ENCODE measurements around the gene PDAP1.
A peak's percentile ranks its signal among the peaks of the same experiment; 100 is the strongest.
"Not testable (repeated sequence)": the region's sequence is repeated elsewhere in the genome, so short reads cannot be mapped to it uniquely, and the experiment has no call there.

The PDAP1 gene

GRCh38 chr7:99440195-99440594, 31.8 kb upstream of the PDAP1 start:
- Mint-ChIP-seq H3K27me3 (no peaks in the 10 kb centered on the region), H3K4me3 (peak overlapping the region; percentile 99), H3K36me3 (ENCODE audit: insufficient read depth) (peaks cover 24% of the 10 kb centered on the region), H3K9me3 (no peaks in the 10 kb centered on the region), H3K27ac (ENCODE audit: low read depth) (peak overlapping the region; percentile 98), H3K4me1 (peaks cover 41% of the 10 kb centered on the region)
- ATAC-seq (replicated peaks; ENCODE audit: extremely low read depth, poor library complexity, severe bottlenecking) (no peak), DNase-seq (ENCODE audit: low spot score in 2 of 2) (no peak)

GRCh38 chr7:99438573-99439480, 30.4 kb upstream of the PDAP1 start, which contains the start of the genes CPSF4 and PTCD1:
CPSF4 (plus strand) TSS chr7:99438943; CDS start chr7:99439083, 140 bp downstream.
PTCD1 (minus strand) TSS chr7:99438798; CDS start chr7:99435242, 3,556 bp downstream.
- no peaks in the 10 kb centered on the region for H3K9me3 Mint-ChIP-seq
- H3K27me3 Mint-ChIP-seq, result no peaks in the 10 kb centered on the region
- H3K4me3 Mint-ChIP-seq, result peak within 1 kb of the TSS; percentile 99
- DNase-seq (ENCODE audit: low spot score in 2 of 2), result peak; percentile 74 to 76
- H3K27ac Mint-ChIP-seq (ENCODE audit: low read depth), result peak within 1 kb of the TSS; percentile 98
- peaks cover 18% of the 10 kb centered on the region for H3K36me3 Mint-ChIP-seq (ENCODE audit: insufficient read depth)
- peak; percentile 76 for ATAC-seq (replicated peaks; ENCODE audit: extremely low read depth, poor library complexity, severe bottlenecking)
- peaks cover 41% of the 10 kb centered on the region for H3K4me1 Mint-ChIP-seq

GRCh38 chr7:99437946-99438572, 29.7 kb upstream of the PDAP1 start:
- no peak for DNase-seq (ENCODE audit: low spot score in 2 of 2)
- H3K36me3 Mint-ChIP-seq (ENCODE audit: insufficient read depth), result peaks cover 18% of the 10 kb centered on the region
- peak overlapping the region; percentile 98 for H3K27ac Mint-ChIP-seq (ENCODE audit: low read depth)
- ATAC-seq (replicated peaks; ENCODE audit: extremely low read depth, poor library complexity, severe bottlenecking), result peak; percentile 55
- no peaks in the 10 kb centered on the region for H3K27me3 Mint-ChIP-seq
- H3K9me3 Mint-ChIP-seq, result no peaks in the 10 kb centered on the region
- peak overlapping the region; percentile 99 for H3K4me3 Mint-ChIP-seq
- peaks cover 37% of the 10 kb centered on the region for H3K4me1 Mint-ChIP-seq

- peaks cover 12% of the 10 kb centered on the region for H3K36me3 Mint-ChIP-seq (ENCODE audit: insufficient read depth)
- H3K4me3 Mint-ChIP-seq, result no peak overlapping the region
- ATAC-seq (replicated peaks; ENCODE audit: extremely low read depth, poor library complexity, severe bottlenecking) (no peak), DNase-seq (ENCODE audit: low spot score in 2 of 2) (no peak)
- no peaks in the 10 kb centered on the region for H3K4me1 Mint-ChIP-seq
- no peaks in the 10 kb centered on the region for H3K9me3 Mint-ChIP-seq
- H3K27ac Mint-ChIP-seq (ENCODE audit: low read depth), result no peak overlapping the region
- no peaks in the 10 kb centered on the region for H3K27me3 Mint-ChIP-seq
These were observed 24.8 kb upstream of the PDAP1 start for GRCh38 chr7:99433158-99433557.

- H3K36me3 Mint-ChIP-seq (ENCODE audit: insufficient read depth), result peaks cover 16% of the 10 kb centered on the region
- not testable (repeated sequence) for H3K9me3 Mint-ChIP-seq; ATAC-seq (replicated peaks; ENCODE audit: extremely low read depth, poor library complexity, severe bottlenecking); H3K27me3 Mint-ChIP-seq; H3K27ac Mint-ChIP-seq (ENCODE audit: low read depth); H3K4me3 Mint-ChIP-seq; DNase-seq (ENCODE audit: low spot score in 2 of 2); H3K4me1 Mint-ChIP-seq
These were observed 23.6 kb upstream of the PDAP1 start for GRCh38 chr7:99431756-99432540.

GRCh38 chr7:99429756-99430155, 21.4 kb upstream of the PDAP1 start:
- Mint-ChIP-seq H3K9me3 (no peaks in the 10 kb centered on the region), H3K4me3 (no peak overlapping the region), H3K27me3 (no peaks in the 10 kb centered on the region), H3K4me1 (no peaks in the 10 kb centered on the region), H3K27ac (ENCODE audit: low read depth) (no peak overlapping the region), H3K36me3 (ENCODE audit: insufficient read depth) (peaks cover 18% of the 10 kb centered on the region)
- ATAC-seq (replicated peaks; ENCODE audit: extremely low read depth, poor library complexity, severe bottlenecking), result no peak
- no peak for DNase-seq (ENCODE audit: low spot score in 2 of 2)

- ATAC-seq (replicated peaks; ENCODE audit: extremely low read depth, poor library complexity, severe bottlenecking) (no peak), DNase-seq (ENCODE audit: low spot score in 2 of 2) (no peak)
- Mint-ChIP-seq H3K4me3 (no peak overlapping the region), H3K4me1 (no peaks in the 10 kb centered on the region), H3K27ac (ENCODE audit: low read depth) (no peak overlapping the region), H3K27me3 (no peaks in the 10 kb centered on the region), H3K9me3 (no peaks in the 10 kb centered on the region), H3K36me3 (ENCODE audit: insufficient read depth) (peaks cover 18% of the 10 kb centered on the region)
These were observed 20.7 kb upstream of the PDAP1 start for GRCh38 chr7:99428972-99429566.

- H3K27me3 Mint-ChIP-seq, result no peaks in the 10 kb centered on the region
- no peaks in the 10 kb centered on the region for H3K4me1 Mint-ChIP-seq
- DNase-seq (ENCODE audit: low spot score in 2 of 2) (no peak), ATAC-seq (replicated peaks; ENCODE audit: extremely low read depth, poor library complexity, severe bottlenecking) (no peak)
- H3K4me3 Mint-ChIP-seq, result no peak overlapping the region
- H3K9me3 Mint-ChIP-seq, result no peaks in the 10 kb centered on the region
- peaks cover 16% of the 10 kb centered on the region for H3K36me3 Mint-ChIP-seq (ENCODE audit: insufficient read depth)
- no peak overlapping the region for H3K27ac Mint-ChIP-seq (ENCODE audit: low read depth)
These were observed 16.7 kb upstream of the PDAP1 start for GRCh38 chr7:99424932-99425730.

DNA sequence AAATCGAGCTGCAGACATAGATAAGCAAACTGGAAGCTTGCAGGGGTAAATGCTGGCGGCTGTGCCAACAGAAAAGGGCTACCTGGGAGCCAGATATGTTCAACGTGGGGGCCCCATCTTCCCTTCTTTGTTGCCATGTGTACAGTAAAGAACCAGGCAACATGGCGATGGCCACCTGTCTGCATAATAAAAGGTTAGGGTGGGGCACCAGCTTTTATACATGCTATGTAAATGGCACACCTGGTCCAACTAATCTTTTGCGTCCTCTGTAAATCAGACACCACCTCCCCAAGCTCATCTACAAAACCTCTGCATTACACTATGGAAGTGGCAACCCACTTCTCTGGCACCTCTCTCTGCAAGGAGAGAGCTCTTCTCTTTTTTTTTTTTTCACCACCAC, 14.2 kb upstream of the PDAP1 start:
- Mint-ChIP-seq H3K4me1 (no peaks in the 10 kb centered on the region), H3K4me3 (no peak overlapping the region), H3K27me3 (no peaks in the 10 kb centered on the region), H3K9me3 (no peaks in the 10 kb centered on the region), H3K36me3 (ENCODE audit: insufficient read depth) (peaks cover 33% of the 10 kb centered on the region), H3K27ac (ENCODE audit: low read depth) (no peak overlapping the region)
- no peak for ATAC-seq (replicated peaks; ENCODE audit: extremely low read depth, poor library complexity, severe bottlenecking)
- DNase-seq (ENCODE audit: low spot score in 2 of 2), result no peak

GRCh38 chr7:99422186-99422585, 13.8 kb upstream of the PDAP1 start:
- ATAC-seq (replicated peaks; ENCODE audit: extremely low read depth, poor library complexity, severe bottlenecking), result no peak
- no peaks in the 10 kb centered on the region for H3K9me3 Mint-ChIP-seq

DNA sequence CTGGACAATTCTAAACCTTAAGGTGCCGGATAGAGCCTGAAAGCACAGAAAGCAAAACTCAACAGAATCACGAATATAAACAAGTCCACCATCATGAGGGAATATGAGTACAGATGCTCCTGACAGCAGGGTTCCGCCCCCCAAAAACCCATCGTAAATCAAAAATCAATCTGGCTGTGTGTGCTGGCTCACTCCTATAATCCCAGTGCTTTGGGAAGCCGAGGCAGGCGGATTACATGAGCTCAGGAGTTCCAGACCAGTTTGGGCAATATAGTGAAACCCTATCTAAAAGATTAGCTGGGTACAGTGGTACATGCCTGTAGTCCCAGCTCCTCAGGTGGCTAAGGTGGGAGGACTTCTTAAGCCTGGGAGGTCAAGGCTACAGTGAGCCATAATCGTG, 12.6 kb upstream of the PDAP1 start:
- Mint-ChIP-seq H3K4me3 (no peak overlapping the region), H3K27ac (ENCODE audit: low read depth) (no peak overlapping the region), H3K27me3 (no peaks in the 10 kb centered on the region), H3K36me3 (ENCODE audit: insufficient read depth) (peaks cover 50% of the 10 kb centered on the region), H3K9me3 (no peaks in the 10 kb centered on the region), H3K4me1 (no peaks in the 10 kb centered on the region)
- DNase-seq (ENCODE audit: low spot score in 2 of 2) (no peak), ATAC-seq (replicated peaks; ENCODE audit: extremely low read depth, poor library complexity, severe bottlenecking) (no peak)

More at GRCh38 chr7:99422186-99422585, 13.8 kb upstream of the PDAP1 start:
- Mint-ChIP-seq H3K4me3 (no peak overlapping the region), H3K4me1 (no peaks in the 10 kb centered on the region), H3K36me3 (ENCODE audit: insufficient read depth) (peaks cover 38% of the 10 kb centered on the region), H3K27ac (ENCODE audit: low read depth) (no peak overlapping the region), H3K27me3 (no peaks in the 10 kb centered on the region)
- DNase-seq (ENCODE audit: low spot score in 2 of 2), result no peak
